Daoy (cell line): ENCODE measurements around the gene GJE1. TPM values are rescaled to one million over a fixed set of nuclear protein-coding genes. Genes with fewer than 3 reads are reported as not detected.

Experiments used
- DNase-seq: peaks from one replicate; pipeline ENCODE4 v3.0.0-alpha.2; 2015; ENCODE audit warnings: low read depth
- total RNA-seq: library from RNA; depleted of rRNA; stranded (reverse); fragments of >200 nt; shearing (Covaris generic); gene quantifications from 2 replicates; pipeline ENCODE4 v1.2.3, GENCODE V29; 2014; rRNA removed

GJE1 gene
- total RNA-seq, 1 experiment from 2014 or later, result not detected

GRCh38 chr6:142165227-142165626 lies 32.5 kb downstream of the GJE1 start:
- DNase-seq, result no peak

- DNase-seq, result no peak
These were observed 34.3 kb downstream of the GJE1 start for GRCh38 chr6:142167071-142167470.

- DNase-seq, result no peak
These were observed 34.8 kb downstream of the GJE1 start for GRCh38 chr6:142167486-142167885.

- DNase-seq, result no peak
These were observed 38.6 kb downstream of the GJE1 start for GRCh38 chr6:142171351-142171750.

GRCh38 chr6:142172758-142173157 lies 40.0 kb downstream of the GJE1 start:
- DNase-seq, result no peak

GRCh38 chr6:142173980-142174379 lies 41.3 kb downstream of the GJE1 start:
- no peak for DNase-seq

GRCh38 chr6:142174703-142175102 lies 42.0 kb downstream of the GJE1 start:
- no peak for DNase-seq

GRCh38 chr6:142178129-142178528 lies 45.4 kb downstream of the GJE1 start:
- no peak for DNase-seq

GRCh38 chr6:142182004-142182403 lies 49.3 kb downstream of the GJE1 start:
- no peak for DNase-seq

- no peak for DNase-seq
These were observed 50.6 kb downstream of the GJE1 start for GRCh38 chr6:142183351-142183750.

- DNase-seq, result no peak
These were observed 51.6 kb downstream of the GJE1 start for GRCh38 chr6:142184307-142184706.

Other genes starting within 250 kb of the GJE1 start
- not detected in 2 replicates for gene NMBR, start 14.2 kb downstream of the GJE1 start, total RNA-seq
- 95.0 and 116 TPM in 2 replicates for gene VTA1, start 14.3 kb downstream of the GJE1 start, total RNA-seq
- gene ADGRG6, start 169.1 kb downstream of the GJE1 start, total RNA-seq, result 2.2 and 15.3 TPM in 2 replicates